ENCODE measurements around the gene VILL.

DNA sequence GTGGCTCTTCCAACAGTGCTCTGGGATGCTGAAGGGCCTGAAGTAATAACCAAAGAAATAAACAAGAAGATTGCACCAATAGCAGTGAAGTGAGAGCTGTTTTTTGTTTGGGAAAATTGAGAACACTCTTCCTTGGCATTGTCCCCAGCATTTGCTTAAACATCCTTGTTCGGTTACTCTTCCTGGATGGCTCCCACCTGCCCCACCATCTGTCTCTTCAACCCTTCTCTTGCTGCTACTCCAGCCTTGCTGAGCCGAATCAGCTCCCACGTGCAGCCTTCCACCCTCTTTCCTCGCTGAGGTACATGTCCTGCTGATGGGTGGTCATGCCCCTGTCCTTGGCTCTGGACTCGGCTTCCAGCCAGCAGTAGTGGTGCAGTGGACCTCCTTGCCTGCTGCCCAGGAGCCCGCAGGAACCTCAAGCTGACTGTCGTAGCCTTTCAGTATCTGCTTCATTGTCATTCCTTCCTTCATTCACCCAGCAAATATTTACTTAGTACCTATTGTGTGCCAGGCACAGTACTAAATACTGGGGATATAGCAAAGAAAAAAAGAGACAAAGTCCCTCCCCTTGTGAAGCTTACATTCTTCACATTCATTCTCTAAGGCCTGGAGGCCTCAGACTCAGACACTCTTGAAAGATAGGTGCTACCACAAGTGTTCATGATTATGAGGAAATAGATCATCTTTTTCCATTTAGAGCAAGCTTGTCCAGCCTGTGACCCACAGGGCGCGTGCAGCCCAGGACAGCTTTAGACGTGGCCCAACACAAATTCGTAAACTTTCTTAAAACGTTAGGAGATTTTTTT is 17.1 kb upstream of the VILL start:
- TF ChIP-seq GATA3 (IDR thresholded peaks at IDR 0.05; ENCODE audit: low read depth, low read length): no peak
- TF ChIP-seq GATA2 (IDR thresholded peaks at IDR 0.05; ENCODE audit: low read depth, low read length): no peak

Data from SH-SY5Y (cell line).